ENCODE data around the gene RAB4B.
A peak's percentile ranks its signal among the peaks of the same experiment; 100 is the strongest.
"Not testable (repeated sequence)": the region's sequence is repeated elsewhere in the genome, so short reads cannot be mapped to it uniquely, and the experiment has no call there.

RAB4B gene

GRCh38 chr19:40784146-40784545 lies 6.1 kb downstream of the RAB4B start:
- DNase-seq = not testable (repeated sequence)

DNA sequence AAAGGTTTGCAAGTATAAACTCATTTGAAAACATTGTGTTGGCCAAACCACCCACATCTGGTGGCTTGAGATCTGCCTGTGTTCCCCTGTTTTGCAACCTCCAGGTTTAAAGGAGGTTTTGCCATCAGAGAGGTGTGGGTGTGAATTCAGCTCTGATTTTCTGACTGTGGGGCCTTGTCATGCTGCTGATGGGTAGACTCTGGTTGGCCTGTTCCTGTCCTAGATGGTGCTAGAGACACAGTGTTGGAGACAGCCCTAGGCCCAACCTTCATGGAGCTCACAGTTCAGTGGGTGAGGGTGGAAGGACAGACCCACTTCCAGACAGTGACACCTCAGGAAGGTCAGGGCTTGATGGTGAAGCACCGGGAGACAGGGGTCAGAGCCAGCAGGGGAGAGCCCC lies 7.5 kb downstream of the RAB4B start:
- DNase-seq = no peak

DNA sequence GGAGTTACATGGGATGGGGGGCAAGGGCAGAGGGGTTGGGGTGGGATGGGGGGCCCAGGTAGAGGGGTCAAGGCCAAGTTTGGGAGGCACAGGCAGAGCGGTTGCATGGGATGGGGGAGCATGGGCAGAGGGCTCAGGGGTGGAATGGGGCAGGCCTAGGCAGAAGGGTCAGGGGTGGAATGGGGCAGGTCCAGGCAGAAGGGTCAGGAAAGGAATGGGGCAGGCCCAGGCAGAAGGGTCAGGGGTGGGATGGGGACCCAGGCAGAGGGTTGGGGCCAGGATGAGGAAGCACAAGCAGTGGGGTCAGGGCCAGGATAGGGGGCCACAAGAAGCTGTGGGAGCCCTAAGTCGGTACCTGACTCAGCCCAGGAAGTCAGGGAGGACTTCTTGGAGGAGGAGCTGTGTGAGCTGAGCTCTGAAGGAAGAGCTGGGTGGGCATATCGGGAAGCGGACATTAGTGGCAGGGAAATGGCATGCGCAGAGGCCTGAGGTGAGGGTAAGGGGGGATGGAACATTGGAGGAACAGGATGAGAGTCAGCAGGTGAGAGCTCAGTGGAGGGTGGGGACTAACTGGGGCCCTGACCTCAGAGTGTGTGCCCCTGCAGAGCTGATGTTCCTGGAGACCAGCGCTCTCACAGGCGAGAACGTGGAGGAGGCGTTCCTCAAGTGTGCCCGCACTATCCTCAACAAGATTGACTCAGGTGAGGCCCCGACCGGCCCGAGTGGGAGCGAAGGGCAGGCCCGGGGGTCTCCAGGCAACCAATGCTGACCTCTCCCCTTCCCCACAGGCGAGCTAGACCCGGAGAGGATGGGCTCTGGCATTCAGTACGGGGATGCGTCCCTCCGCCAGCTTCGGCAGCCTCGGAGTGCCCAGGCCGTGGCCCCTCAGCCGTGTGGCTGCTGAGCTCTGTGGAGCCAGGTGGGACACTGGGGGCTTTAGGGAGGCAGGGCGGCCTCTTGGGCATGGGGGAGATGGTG lies 8.3 kb downstream of the RAB4B start:
- DNase-seq = no peak

DNA sequence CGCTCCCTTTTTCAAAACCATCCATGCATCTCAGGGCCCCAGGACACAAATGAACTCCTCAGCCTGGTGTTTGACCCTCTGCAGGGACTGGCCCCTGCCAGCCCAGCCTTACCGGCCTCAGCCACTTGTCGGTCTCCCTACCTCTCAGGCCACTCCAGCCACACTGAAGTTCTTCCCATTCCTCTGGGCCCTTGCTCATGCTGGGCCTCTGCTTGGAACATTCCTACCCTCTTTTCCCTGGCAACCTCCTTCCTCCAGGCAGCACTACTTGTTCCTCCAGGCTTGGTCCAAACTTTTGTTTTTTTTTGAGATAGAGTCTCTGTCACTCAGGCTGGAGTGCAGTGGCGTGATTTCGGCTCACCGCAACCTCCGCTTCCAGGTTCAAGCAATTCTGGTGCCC lies 13.3 kb downstream of the RAB4B start:
- no peak for DNase-seq

- DNase-seq = no peak
These were observed 13.9 kb downstream of the RAB4B start for GRCh38 chr19:40791996-40792395.

GRCh38 chr19:40797166-40797962 lies 19.3 kb downstream of the RAB4B start:
- no peak for DNase-seq

GRCh38 chr19:40797963-40798682 lies 20.1 kb downstream of the RAB4B start:
- peak; percentile 72 for DNase-seq

GRCh38 chr19:40798683-40799557 lies 20.9 kb downstream of the RAB4B start, which contains the start of gene EGLN2:
EGLN2 (plus strand) TSS chr19:40799191; CDS start chr19:40800573, 1,382 bp downstream.
- peak; percentile 100 for DNase-seq

- DNase-seq = no peak
These were observed 21.7 kb downstream of the RAB4B start for GRCh38 chr19:40799558-40800338.

DNA sequence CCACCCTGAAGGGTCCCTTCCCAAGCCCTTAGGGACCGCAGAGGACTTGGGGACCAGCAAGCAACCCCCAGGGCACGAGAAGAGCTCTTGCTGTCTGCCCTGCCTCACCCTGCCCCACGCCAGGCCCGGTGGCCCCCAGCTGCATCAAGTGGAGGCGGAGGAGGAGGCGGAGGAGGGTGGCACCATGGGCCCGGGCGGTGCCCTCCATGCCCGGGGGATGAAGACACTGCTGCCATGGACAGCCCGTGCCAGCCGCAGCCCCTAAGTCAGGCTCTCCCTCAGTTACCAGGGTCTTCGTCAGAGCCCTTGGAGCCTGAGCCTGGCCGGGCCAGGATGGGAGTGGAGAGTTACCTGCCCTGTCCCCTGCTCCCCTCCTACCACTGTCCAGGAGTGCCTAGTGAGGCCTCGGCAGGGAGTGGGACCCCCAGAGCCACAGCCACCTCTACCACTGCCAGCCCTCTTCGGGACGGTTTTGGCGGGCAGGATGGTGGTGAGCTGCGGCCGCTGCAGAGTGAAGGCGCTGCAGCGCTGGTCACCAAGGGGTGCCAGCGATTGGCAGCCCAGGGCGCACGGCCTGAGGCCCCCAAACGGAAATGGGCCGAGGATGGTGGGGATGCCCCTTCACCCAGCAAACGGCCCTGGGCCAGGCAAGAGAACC lies 22.4 kb downstream of the RAB4B start:
- no peak for DNase-seq

DNA sequence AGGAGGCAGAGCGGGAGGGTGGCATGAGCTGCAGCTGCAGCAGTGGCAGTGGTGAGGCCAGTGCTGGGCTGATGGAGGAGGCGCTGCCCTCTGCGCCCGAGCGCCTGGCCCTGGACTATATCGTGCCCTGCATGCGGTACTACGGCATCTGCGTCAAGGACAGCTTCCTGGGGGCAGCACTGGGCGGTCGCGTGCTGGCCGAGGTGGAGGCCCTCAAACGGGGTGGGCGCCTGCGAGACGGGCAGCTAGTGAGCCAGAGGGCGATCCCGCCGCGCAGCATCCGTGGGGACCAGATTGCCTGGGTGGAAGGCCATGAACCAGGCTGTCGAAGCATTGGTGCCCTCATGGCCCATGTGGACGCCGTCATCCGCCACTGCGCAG lies 22.9 kb downstream of the RAB4B start:
- DNase-seq = no peak

DNA sequence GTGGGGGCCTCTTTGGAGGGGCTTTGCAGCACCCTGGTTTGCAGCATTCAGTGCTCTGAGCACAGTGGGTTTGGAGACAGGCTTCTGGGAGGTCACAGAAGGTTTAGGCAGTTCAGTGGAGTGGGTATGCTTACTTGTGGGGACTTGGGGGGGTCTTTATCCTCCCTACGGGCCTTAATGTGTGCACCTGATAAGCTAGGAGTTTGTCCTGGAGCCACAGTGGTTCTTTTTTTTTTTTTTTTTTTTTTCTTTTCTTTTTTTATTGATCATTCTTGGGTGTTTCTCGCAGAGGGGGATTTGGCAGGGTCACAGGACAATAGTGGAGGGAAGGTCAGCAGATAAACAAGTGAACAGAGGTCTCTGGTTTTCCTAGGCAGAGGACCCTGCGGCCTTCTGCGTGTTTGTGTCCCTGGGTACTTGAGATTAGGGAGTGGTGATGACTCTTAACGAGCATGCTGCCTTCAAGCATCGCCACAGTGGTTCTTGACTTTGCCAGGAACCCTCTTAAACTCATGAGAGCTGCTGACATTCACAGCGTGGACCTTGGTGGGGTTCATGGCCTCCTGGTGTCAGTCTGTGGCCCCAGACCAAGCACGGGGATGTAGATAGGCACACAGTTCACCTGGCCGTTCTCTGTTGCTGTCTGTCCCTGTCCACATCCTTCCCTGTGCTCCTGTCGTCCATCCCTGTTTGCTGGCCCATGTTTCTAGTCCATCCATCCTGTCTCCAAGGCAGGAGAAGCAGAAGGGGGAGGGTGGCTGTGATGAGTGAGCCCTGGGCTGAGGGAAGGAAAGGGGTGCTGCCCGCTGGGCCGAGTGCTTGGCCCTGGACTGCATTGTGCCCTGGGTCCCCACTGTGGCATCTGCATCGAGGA lies 23.6 kb downstream of the RAB4B start:
- DNase-seq = no peak

- DNase-seq = no peak
These were observed 24.5 kb downstream of the RAB4B start for GRCh38 chr19:40802300-40803169.

- no peak for DNase-seq
These were observed 25.3 kb downstream of the RAB4B start for GRCh38 chr19:40803170-40803856.

DNA sequence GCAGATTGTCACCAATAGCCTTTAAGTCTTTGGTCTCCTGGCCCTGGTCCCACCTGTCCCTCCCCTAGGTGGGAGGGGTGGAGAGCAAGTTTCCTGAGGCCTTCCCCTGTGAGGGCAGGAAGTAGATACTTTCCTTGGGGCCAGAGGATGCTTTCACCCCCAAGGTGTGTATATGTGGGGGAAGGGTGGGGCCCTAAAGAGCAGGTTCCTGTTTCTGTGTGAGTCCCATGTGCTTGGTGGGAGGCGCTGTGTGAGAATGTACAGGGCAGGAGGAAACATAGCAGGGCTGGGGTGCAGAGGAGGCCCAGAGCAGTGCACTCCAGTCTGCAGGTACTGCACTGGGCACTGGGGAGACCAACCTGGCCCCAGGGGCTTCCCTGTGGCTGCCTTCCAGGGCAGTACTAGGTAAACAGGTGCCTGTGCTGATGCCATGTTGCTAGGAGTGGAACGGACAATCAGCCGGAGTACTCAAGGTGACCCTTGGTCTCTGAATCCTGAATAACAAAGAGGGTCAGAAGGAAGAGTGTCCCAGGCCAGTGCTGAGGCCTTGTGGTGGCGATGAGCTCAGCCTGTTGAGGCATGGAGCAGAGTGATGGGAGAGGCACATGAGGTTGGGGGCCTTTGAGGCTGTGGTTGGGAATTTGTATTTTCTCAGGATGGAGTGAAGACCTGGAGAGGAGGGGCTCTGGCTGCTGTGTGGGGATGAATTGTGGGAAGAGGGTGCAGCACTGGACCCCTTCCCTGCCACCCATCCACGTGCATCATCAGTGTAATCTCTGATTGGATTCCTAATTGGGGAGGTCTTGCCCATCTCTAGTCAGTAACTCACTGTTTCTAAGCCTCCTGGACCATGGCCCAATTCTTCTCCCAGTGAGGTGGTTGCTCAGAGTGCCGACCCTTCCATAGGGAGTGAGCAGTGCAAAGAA lies 26.1 kb downstream of the RAB4B start:
- no peak for DNase-seq

DNA sequence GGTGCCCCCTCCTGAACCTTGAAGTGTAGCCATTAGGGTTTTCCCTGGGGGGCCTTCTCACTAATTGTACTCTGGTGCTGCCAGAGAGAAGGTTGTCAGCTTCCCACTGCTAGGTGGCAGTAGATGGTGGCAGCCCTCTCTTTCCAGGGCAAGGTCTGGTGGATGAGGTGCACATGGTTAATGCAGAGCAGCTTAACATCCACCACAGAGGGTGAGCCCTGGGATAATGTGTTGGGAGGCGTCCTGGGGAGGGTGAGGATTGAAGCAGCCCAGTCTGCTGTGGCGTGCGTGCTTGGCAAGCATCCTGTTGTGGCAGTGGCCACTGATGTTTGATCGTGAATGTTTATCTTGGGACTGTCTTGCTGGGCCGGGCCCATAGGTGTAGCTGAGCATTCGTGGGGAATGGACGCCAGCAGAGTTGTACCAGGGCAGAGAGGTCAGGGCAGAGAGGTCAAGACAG lies 26.8 kb downstream of the RAB4B start:
- DNase-seq = no peak
